Activated CD4-positive, alpha-beta T cell treated with anti-CD3 and anti-CD28 coated beads for 48 hours (primary cell): Measurements from ENCODE around the gene IKZF2.

Experiments used
- DNase-seq: peaks from one replicate; pipeline ENCODE4 v3.0.0-alpha.2; 2020

The IKZF2 gene

GRCh38 chr2:213151437-213152064, at the start of gene IKZF2:
IKZF2 (minus strand) TSS chr2:213151612; CDS start chr2:213148629, 2,983 bp downstream.
- DNase-seq = peak; percentile 74

- DNase-seq = no peak
Observed at GRCh38 chr2:213199871-213200270, 48.5 kb upstream of the IKZF2 start.

DNA sequence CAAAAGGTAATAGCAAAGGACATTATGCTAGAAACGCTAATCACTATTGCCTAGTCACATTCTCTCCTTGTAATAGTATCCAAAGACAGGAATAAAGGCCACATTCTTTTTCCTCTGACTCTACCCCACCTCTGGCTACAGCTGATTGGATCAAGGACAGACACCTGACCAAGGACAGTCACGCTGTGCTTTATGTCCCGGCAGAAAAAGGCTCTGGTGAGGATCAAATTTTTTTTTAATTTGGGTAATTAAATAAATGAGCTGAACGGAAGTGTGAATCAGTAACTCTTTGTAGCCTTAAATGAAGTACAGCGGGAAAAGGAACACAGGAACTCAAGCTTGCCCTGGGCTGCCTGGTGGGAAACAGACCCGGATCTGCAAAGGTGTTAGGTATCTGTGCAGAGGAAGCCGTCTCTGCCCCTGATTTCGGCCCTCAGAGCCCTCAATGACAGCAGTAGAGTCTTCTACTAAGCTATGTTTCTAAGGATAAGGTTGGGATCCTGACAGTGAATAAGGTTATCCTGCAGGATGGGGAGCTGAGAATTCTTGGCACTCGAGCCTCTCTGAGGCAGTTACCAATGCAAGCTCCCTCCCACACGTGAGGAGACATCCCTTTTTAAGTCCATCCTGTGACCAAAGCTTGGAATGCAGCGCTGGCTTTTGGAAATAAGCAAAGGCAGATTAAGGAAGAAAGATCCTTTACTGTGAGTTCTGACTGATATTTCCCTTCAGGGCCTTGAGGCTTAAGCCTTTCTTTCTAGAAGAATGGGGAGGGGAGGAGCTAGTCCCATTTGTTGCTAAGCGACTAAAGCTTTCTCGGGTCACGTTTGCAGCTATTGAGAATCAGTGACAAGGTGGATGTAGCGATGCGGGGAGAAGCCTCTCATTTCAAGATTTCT, 37.8 kb upstream of the IKZF2 start:
- no peak for DNase-seq

DNA sequence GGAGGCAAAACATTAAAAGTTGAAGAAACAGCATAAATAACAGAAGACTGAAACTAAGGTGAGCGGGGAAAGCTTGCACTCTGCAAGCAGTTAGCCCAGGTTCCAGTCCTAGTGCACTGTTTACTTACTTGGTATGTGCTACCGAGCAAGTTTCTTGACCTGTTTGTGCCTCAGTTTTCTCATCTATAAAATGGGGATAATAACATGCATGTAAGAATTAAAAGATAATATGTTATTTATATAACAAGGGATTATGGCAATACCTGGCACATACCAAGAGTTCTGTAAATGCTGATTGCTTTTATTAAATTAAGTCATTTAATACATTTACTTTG, 37.1 kb upstream of the IKZF2 start:
- DNase-seq = no peak

DNA sequence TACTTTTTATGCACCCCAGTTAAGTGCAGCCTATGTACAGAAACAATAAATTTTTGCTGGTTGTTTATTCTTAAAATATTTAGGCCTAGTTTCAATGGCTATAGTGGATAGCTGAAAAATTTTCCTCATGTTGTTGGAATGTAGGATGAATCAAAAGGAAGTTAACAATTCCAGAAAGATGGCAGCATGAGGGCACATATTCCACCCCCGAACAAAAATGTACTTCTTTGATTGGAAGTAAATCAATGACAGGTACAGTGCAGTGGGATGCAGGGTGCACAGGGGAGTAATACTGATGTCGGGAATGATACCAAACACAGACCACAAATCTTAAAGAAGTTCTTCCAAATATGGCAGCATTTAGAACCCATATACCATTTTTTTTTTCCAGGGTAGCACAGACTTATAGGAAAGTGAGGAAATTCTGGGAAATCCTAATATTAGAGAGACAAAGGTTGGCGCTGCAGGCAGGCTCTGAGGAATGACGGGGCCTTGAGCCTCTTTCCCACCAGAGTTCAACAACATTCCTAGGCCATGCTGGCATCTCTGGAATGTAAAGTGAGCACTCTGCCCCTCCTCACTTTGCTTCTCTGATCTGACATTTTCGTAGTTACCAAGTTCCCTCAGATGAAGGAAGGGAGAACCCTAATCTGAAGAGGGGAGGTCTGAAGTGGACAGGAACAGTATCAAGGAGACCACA, 36.6 kb upstream of the IKZF2 start:
- no peak for DNase-seq

GRCh38 chr2:213187386-213187785, 36.0 kb upstream of the IKZF2 start:
- DNase-seq = no peak

- DNase-seq = no peak
Observed at GRCh38 chr2:213185147-213185822, 33.9 kb upstream of the IKZF2 start.

DNA sequence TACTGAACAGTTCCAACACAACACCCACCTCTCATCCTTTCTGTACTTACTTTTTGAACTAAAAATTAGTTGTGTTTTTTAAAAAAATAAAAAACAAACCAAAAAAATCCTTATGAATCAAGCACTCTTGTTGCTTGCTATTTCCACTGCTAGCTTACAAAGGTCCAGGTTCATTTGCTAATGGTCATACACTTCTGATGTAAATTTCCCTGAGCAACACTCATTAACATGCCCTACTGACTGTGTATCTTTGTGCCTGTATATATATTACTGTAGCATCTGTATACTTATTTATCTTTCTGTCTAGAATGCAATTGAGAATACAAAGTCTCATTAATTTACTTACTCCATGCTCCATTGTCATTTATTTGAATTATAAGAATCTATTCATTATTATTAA, 30.3 kb upstream of the IKZF2 start:
- no peak for DNase-seq

GRCh38 chr2:213177679-213178078, 26.3 kb upstream of the IKZF2 start:
- DNase-seq = no peak

DNA sequence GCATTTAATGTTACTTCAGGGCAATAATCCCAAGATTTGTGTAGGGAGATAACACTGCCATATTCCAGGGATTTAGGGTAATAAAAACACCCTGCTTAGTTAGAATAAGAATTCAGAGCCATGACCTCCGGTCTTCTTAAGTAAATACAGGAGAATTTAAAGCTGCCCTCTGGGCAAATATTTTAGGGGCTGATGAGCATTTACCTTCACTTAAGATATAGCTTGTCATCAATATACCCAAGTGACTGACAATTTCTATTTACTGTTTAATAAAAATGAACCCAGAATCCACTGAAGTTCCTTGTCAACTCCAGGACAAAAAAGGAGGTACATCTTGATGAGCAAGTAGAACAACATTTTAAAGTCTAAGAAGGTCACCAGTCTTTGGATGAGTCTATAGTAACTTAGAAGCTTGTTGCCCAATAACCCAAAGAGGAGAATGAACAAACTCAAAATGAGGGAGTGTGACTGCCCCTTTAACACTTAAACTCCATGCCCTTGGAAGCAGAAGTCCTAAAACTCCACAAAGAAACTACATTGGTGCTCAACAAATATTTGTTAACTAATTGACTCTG, 24.3 kb upstream of the IKZF2 start:
- DNase-seq = no peak

DNA sequence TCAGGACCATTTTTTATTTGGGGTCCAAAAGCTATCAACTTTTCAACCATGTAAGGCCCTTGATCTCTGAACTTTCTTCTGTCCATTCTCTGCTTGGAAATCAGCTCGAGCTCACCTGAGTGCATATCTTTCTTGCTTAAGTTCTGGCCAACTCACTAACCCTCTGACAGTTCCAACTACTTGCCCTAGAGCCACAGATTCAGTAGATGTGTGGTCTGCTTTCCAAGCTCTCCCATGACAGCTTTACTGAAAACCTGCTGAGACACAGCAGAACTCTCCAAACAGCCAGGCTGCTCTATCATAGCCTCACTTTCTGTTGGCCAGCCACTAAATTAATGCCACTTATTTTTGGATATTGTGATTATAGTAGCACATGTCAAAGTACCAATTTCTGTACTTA, 21.2 kb upstream of the IKZF2 start:
- DNase-seq = no peak

DNA sequence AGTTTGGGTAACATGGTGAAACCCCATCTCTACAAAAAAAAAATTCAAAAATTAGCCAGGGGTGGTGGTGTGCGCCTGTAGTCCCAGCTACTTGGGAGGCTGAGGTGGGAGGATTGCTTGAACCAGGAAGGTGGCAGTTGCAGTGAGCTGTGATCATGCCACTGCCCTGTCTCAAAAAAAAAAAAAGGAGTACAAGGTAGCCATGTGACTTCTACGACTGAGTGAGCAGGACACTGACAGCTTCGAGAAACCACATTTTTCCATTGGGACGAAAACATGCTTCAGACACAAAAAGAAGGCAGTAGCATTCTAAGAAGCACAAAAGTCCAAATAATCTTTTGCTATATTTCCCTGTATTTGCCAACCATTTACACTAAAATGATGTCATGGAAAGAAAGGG, 19.7 kb upstream of the IKZF2 start:
- DNase-seq = no peak

DNA sequence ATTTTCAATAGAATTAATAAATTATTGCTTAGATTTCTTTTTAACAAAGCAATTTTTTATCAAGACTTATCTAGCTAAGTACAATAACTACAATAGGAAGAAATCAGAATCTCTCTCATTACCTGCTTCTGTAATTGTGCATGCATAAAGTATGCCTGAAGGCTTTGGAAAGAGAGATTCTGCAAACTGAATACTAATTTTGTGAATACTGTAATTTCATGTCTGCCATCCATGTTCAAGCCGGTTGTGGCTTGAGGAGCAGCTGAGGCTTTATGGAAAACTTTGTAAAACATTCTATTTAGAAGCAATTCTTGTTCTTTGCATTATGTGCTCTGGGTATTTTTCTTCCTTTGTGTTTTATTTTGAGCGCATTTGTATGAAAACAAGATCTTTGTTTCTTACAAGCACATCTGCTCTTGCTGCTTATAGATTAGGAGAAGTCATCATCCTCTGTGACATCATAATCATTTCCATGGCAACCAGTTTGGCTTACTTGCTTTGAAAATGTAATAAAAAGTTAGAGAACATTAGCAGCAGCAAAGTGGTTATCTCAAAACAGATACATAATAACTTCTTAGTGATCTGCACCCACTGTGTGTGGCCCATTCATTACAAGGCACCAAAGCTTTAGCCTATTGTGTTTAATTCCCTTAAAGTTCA, 16.0 kb upstream of the IKZF2 start:
- DNase-seq = no peak

GRCh38 chr2:213166109-213166508, 14.7 kb upstream of the IKZF2 start:
- no peak for DNase-seq

DNA sequence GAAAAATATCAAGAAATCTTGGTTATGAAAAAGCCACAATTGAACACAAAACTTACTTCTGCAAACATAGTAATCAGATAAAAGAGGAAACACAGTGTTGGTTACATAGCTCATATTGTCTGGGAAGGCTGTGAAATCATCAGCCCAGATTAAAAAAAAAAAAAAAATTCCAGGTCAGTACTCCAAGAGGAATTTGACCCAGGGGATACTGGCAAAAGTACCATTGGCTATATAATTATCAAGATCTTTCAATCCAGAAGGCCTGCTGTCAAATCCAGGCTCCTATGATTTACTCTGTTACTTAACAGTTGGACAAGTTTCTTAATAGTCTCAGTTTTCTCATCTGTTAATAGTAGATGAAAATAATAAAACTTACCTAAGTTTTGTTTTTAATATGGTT, 12.9 kb upstream of the IKZF2 start:
- DNase-seq = no peak

DNA sequence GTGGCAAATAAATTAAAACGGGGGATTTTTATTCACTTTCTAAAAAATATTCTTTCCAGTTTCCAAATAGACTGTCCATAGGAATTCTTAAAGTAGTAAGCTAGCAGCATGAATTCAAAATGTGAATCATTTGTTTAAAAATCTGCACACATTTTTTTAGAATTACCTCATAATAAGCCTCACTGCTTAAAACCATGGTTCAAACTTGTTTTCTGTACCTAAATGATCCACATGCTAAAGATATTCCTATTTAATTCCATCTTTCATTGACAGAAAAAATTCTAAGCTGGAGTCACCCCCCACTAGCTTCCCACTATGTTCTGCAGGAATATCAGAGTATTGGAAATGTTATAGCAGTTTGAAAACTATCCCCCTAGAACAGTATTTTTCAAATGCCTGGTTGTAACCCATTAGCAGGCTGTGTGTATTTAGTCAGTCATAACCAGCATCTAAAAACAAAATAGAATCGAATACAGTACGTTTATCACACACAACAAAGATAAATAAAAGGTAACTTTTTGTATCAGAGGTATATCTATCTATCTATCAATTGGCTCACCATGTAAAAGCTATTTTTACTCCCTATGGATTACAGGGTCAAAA, 11.2 kb upstream of the IKZF2 start:
- DNase-seq = no peak

DNA sequence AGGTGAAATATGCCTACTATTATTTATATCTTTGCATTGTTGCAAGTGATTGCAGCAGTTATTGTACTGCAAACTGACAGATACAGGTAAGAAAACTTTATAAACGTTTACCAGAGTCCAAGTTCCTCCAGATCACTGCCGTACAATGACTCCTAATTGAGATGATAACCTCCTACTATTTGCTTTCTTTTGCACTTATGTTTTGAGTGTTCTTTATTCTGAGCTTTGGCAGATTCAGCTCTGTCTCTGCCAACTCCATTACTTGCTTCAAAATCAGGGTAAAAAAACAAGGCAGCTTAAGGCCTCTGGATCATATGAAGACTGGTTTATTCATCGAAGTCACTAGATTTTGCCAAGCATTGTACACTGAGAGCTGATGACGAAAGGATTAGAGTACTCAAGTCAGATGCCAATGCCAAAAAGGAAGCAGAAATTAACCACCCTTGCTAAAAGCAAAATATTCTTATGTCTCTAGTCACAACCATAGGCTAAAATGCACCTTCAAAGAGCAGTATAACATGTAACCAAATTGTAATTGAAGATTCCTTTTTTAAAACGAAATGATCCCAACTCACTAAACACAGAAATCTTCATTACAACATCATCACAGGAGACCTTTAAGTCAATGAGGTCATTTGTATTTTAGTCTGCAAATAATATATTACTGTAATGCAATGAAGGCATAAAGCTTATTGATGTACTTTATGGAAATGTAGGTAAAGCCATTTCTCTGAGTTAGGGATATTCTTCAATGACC, 10.5 kb upstream of the IKZF2 start:
- no peak for DNase-seq

GRCh38 chr2:213159768-213160167, 8.4 kb upstream of the IKZF2 start:
- no peak for DNase-seq

- no peak for DNase-seq
Observed at GRCh38 chr2:213157242-213157641, 5.8 kb upstream of the IKZF2 start.

DNA sequence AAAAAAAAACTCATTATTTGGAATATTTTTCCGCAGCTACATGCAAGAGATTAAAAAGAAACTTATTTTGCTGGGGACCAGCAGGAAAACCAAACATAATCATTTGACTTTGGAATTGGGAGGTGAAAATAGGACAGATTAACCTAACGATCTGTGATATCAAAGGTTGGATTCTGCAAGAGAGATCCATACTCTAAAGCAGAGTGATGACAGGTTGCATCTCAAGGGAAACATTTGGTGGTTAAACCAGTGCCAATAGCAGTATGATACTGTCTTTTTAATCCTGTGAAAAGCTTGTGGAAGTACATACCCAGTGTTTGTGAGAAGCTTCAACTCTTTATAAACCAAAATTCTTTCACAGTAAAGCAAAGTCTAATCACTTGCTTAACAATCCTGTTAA, 5.3 kb upstream of the IKZF2 start:
- no peak for DNase-seq

DNA sequence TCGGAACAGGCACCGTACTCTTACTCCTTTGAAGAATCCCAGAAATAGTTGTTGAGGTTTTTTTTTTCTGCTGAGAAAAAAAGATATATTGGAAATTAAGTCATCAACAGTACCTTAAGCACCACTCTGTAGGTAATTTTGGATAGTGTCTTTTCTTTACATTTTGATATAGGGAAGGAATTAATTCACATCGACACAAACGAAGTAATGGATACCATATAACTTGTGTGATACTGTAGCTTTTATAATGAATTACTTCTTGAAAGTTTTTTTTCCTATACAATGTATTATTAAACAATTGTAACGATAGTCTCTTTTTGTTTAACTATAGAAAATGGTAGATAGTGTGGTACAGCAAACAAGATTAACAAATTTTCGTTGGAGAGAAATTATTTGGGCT, 1.5 kb upstream of the IKZF2 start:
- DNase-seq = no peak
